EL (cell line): ENCODE data around the gene TNFRSF1A.

Experiments used
- DNase-seq: peaks from one replicate; pipeline ENCODE4 v3.0.0-alpha.2; 2016

Gene TNFRSF1A

DNA sequence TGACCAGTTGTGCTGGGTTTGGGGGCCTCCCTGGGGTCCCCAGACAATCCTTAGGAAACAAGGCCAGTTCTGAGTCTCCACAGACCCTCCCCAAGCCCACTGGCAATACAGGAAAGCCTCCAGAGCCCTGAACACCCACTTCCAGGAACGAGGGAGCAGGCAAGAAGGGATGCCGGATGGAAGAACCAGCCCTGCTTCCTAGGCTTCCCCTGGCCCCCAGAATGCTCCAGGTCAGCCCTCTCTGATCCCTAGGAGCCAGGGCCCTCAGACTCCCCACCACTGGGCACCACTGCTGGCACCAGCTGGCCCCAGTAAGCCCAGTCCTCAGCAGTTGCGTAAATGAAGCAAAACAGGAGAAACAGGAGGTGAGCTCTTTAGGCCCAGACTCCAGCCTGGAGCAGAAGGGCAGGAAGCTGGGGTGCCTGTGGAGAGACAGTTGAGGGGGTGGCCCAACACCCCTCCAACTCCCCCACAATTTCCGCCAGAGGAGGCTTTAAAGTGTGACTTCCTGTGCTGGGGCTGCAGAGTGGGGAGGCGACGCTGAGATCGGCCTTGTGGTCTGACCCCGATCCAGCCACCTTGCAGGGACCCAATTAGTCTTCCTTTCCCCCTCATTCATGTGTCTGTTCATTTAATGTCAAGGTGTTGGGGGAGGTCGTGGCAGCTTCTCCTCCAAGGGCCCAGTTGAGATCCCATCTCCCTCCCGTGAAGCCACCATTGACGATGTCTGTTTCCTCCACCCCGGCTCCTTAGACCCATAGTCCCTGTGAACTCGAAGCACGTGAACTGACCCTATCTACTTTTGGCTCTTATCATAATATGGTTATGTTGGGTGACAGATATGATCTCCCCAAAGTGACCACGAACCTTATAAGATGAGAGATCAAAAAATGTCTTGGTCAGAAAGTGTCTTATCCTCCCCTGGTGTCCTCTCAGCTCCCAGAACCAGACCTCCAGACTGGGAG, 4.7 kb downstream of the TNFRSF1A start:
- peak; percentile 33 for DNase-seq

GRCh38 chr12:6336079-6336888, 5.6 kb downstream of the TNFRSF1A start:
- peak; percentile 100 for DNase-seq

GRCh38 chr12:6335451-6336078, 6.3 kb downstream of the TNFRSF1A start:
- DNase-seq, result peak; percentile 92

- DNase-seq, result no peak
Observed at GRCh38 chr12:6334940-6335450, 6.9 kb downstream of the TNFRSF1A start.

- no peak for DNase-seq
Observed at GRCh38 chr12:6334359-6334758, 7.5 kb downstream of the TNFRSF1A start.

DNA sequence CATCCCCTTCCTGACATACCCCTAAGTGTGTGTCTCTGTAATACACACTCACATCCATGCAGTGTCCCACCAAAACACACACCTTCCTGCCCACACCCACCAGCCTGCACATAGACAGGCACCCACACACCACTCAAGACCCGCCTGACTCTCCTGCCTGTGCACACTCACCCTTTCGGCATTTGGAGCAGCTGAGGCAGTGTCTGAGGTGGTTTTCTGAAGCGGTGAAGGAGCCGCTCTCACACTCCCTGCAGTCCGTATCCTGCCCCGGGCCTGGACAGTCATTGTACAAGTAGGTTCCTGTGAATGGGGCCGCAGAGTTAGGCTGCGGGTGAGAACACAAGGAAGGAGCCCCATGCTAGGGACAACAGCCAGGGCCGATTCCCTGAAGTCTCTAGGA, 8.3 kb downstream of the TNFRSF1A start:
- peak; percentile 96 for DNase-seq

- no peak for DNase-seq
Observed at GRCh38 chr12:6333029-6333428, 8.8 kb downstream of the TNFRSF1A start.

DNA sequence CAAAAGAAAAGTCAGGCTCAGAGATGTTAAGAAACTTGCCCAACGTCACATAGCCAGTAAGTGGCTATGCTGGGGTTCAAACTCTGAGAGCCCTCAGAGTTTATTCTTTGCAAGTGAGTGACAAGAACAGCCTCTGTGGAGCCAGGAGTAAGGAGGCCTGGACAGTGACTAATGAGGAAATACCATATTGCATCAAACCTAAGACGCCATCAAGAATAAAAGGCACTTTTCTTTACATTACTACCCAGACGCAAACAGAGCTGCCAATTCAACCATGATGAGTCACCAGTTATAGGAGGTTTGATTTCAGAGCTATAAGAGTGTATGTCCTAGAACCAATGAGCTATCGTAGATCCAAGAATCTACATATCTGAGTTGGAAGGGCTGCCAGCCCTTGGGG, 9.4 kb downstream of the TNFRSF1A start:
- DNase-seq, result peak; percentile 86

DNA sequence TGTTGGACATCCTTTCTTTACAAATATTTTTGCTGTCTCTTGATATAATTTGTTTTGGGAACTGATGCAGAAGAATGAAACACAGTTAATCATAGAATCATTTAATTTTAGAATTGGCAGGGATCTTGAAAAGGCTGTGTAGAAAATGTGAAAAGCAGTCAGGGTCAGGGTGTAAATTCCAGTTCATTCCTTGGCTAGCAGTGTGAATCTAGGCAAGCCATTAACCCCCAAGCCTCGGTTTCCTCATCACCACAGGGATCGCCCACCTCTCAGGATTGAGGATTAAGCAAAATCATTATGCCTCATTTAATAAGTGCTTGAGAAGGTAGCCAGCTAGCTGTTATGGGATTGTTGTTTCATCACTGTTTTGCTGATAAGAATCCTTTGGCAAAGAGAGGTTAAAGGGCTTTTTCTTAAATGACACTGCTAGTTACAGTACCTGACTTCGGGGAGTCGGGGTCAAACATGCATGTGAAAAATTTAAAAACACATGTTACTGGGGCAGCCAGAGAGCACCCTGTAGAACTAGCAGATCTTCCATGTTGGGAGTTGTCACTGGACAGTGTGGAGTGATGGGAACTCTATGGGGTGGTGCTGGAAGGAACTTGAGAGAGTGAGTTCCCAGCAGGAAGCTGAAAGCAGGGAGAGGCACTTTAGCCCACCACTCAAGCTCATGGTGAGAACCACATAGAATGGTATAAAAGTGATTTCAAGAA, 10.7 kb downstream of the TNFRSF1A start:
- DNase-seq, result no peak

DNA sequence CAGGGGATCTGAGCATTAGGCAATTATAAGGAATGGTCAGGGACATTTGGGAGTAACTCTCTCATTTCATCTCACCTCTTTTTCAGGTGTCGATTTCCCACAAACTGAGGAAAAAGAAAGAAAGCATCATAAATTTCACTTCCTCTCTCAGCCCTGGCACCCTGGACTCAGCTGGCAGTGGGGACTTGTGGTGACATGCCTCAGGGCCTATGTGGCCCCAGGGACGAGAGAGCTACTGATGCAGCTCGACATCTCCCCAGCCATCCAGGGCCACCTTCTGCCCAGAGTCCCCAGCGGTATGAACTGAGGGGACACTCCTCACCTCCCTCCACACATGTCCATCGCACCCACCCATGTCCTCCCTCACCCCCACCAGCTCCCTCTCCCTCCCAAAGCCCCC, 11.7 kb downstream of the TNFRSF1A start:
- DNase-seq, result no peak

GRCh38 chr12:6329703-6330064, 12.2 kb downstream of the TNFRSF1A start:
- DNase-seq, result no peak

DNA sequence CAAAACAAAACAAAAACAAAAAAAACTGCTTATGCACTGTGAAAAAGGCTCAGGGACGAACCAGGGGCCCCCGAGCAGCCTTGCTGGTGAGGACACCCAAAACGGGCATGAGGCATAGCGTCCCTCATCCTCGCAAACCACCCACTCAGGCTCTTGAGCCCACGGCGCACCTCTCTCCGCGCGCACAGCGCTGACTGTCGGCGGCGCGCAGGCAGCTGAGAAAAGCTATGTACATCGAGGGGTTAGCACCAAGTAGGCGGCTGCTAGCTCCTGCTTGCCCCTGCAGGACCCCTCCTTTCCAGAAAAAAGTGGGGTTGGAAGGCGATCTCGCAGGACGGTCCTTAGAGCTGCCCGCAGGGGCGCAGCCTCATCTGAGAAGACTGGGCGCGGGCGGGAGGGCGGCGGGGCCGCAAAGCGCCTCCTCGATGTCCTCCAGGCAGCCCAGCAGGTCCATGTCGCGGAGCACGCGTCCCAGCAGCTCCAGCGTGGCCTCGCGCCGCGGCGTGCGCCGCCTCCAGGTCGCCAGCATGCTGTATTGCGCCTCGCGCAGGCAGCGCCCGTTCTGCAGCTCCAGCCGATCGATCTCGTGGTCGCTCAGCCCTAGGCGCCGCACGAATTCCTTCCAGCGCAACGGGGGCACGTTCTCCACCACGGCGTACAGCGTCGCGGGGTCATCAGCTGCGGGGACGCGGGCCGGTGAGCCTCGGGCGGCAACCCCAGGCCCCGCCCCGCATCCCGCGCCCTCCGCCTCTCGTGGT, 12.8 kb downstream of the TNFRSF1A start:
- DNase-seq, result no peak

DNA sequence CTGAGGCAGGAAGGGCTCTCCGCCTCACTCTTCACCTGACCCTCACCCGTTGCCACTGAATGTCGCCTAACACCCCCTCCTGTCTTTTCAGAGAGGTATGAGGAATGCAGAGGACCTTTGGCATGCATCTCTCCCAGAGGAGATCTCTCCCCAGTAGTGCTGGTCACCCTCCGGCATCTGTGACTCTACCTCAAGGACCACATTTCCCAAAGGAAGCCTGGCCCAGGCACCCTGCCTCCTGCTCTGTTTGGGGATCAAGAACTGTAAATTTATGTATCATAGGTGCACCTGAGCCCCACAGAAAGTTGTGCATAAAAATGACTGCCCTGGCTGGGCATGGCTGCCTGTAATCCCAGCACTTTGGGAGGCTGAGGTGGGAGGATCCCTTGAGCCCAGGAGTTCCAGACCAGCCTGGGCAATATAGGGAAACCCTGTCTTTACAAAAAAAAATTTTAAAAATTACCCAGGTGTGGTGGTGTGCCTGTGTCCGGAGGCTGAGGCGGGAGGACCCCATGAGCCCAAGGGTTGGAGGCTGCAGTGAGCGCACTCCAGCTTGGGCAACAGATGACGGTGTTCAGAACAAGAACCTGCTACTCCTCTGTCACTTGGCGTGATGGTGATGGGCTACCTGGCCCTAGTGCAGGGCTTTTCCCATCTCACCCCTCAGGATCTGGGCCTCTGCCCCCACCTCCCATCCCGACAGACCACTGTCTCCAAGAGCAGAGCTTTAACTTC, 13.7 kb downstream of the TNFRSF1A start:
- no peak for DNase-seq

GRCh38 chr12:6327229-6328041, 14.4 kb downstream of the TNFRSF1A start:
- no peak for DNase-seq

DNA sequence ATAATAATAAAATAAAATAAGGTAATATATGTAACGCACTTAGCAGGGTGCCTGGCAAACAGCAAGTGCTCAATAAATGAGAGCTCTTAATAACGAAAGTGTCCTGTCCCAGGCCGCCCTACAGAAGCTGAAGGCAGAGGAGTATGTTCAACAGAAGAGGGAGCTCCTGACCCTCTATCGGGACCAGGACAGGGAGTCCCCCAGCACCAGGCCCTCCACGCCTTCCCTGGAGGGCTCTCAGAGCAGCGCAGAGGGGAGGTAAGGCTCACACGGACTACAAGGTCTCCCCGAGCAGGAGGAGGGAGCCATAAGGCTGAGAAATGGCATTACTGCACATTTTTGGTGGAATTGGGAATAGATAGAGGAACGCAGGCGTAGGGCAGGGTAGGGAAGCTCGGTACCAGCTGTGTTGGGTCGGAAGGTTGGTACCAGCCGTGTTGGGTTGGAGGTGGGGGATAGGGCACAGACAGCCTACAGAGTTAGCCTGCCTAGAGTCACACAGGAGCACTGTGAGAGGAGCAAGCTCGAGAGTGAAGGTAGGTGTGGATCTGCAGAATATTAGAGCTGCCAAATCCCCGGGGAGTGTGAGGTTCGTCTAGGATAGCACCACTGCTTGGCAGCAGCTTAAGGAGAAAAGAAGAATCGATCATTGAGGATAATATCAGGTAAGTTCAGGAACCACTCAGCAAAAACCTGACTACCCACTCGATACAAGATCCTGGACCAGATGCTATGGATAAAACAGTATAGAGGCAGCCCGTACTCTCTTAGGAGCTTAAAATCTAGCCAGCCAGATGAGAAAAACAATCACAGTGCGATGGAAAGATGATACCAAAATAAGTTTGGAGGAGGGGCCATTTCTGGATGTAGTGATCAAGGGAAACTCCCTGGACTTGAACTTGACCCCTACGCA, 15.3 kb downstream of the TNFRSF1A start:
- DNase-seq, result peak; percentile 53

GRCh38 chr12:6324936-6325750, 16.7 kb downstream of the TNFRSF1A start:
- DNase-seq, result no peak

- DNase-seq, result no peak
Observed at GRCh38 chr12:6323995-6324711, 17.7 kb downstream of the TNFRSF1A start.
